ENCODE data around the gene APLNR. TPM values are rescaled to one million over a fixed set of nuclear protein-coding genes. Genes with fewer than 3 reads are reported as not detected.

Gene APLNR
- total RNA-seq, 8 experiments from 2014 or later = 0.09 to 3.1 (median 0.48) TPM

- in situ Hi-C loops (cut with MboI; ENCODE audit: low pct_unique_long_range_greater_than_20kb in 2 of 9, low sequenced_read_pairs in 9 of 9, unreplicated experiment in 9 of 9) = loop anchor here (10.0 to 25.0 kb wide), 8 partner anchors 112 to 1312 kb away; partner anchors contain the start of gene OR5I1 (in 1 of the 9)
- no peak overlapping the region for H3K27ac ChIP-seq
- peaks cover 0 to 5% of the 10 kb centered on the region in 2 donors for H3K4me1 ChIP-seq (replicated peaks in 1 of 2)
- H3K4me3 ChIP-seq = no peak overlapping the region
- peak; percentile 47 to 75 (median 71) for ATAC-seq (replicated peaks in 6 of 8)
- 0 to 86% (median 27%) methylated on average over 2 to 10 of the region's 10 CpGs; no CpG with 5 or more reads in 1 of the 10 experiments for WGBS, 10 experiments
These were observed 12.6 kb upstream of the APLNR start for GRCh38 chr11:57249384-57250319.

GRCh38 chr11:57248780-57249383 lies 11.8 kb upstream of the APLNR start:
- 0 to 46% (median 31%) methylated on average over 1 to 5 of the region's 9 CpGs; no CpG with 5 or more reads in 4 of the 10 experiments for WGBS, 10 experiments
- ATAC-seq (replicated peaks in 6 of 8) = peak; percentile 91 to 100 (median 98)
- in situ Hi-C loops (cut with MboI; ENCODE audit: low pct_unique_long_range_greater_than_20kb in 2 of 9, low sequenced_read_pairs in 9 of 9, unreplicated experiment in 9 of 9) = loop anchor here in 8 of 9 experiments (10.0 to 25.0 kb wide), 6 partner anchors 112 to 412 kb away; no protein-coding TSS in a partner anchor
- peaks cover 0 to 5% of the 10 kb centered on the region in 2 donors for H3K4me1 ChIP-seq (replicated peaks in 1 of 2)
- H3K4me3 ChIP-seq = no peak overlapping the region
- no peak overlapping the region for H3K27ac ChIP-seq

GRCh38 chr11:57244911-57245310 lies 7.9 kb upstream of the APLNR start:
- Histone ChIP-seq H3K27ac (no peak overlapping the region), H3K4me3 (no peak overlapping the region), H3K4me1 (replicated peaks in 1 of 2) (peaks cover 7 to 19% of the 10 kb centered on the region in 2 donors)
- in situ Hi-C loops (cut with MboI; ENCODE audit: low pct_unique_long_range_greater_than_20kb in 2 of 9, low sequenced_read_pairs in 9 of 9, unreplicated experiment in 9 of 9) = loop anchor here in 8 of 9 experiments (10.0 to 25.0 kb wide), 6 partner anchors 108 to 408 kb away; no protein-coding TSS in a partner anchor
- ATAC-seq (replicated peaks in 6 of 8) = peak in 3 of 8 experiments; percentile 13 to 34 (median 31)
- 80 to 100% (median 92%) methylated on average over 1 to 3 of the region's 3 CpGs; no CpG with 5 or more reads in 6 of the 10 experiments for WGBS, 10 experiments

- Histone ChIP-seq H3K4me1 (replicated peaks in 1 of 2) (peaks cover 19 to 28% of the 10 kb centered on the region in 2 donors), H3K4me3 (no peak overlapping the region), H3K27ac (no peak overlapping the region)
- peak in 1 of 8 experiments; percentile 13 for ATAC-seq (replicated peaks in 6 of 8)
- in situ Hi-C loops (cut with MboI; ENCODE audit: low pct_unique_long_range_greater_than_20kb in 2 of 9, low sequenced_read_pairs in 9 of 9, unreplicated experiment in 9 of 9) = loop anchor here in 8 of 9 experiments (10.0 to 25.0 kb wide), 6 partner anchors 104 to 404 kb away; no protein-coding TSS in a partner anchor
- WGBS, 10 experiments = 0 to 86% (median 73%) methylated on average over 1 of the region's 2 CpGs; no CpG with 5 or more reads in 6 of the 10 experiments
These were observed 4.4 kb upstream of the APLNR start for GRCh38 chr11:57241353-57241972.

GRCh38 chr11:57240757-57241156 lies 3.7 kb upstream of the APLNR start:
- 19 to 100% (median 60%) methylated on average over 1 to 4 of the region's 5 CpGs; no CpG with 5 or more reads in 3 of the 10 experiments for WGBS, 10 experiments
- in situ Hi-C loops (cut with MboI; ENCODE audit: low pct_unique_long_range_greater_than_20kb in 2 of 9, low sequenced_read_pairs in 9 of 9, unreplicated experiment in 9 of 9) = loop anchor here in 8 of 9 experiments (10.0 to 25.0 kb wide), 6 partner anchors 103 to 403 kb away; no protein-coding TSS in a partner anchor
- Histone ChIP-seq H3K4me3 (no peak overlapping the region), H3K27ac (peak overlapping the region in 1 of 2 donors; percentile 37), H3K4me1 (replicated peaks in 1 of 2) (peaks cover 19 to 29% of the 10 kb centered on the region in 2 donors)
- ATAC-seq (replicated peaks in 6 of 8) = peak in 3 of 8 experiments; percentile 11 to 40 (median 15)

- 50 to 100% (median 92%) methylated on average over 1 to 2 of the region's 2 CpGs; no CpG with 5 or more reads in 3 of the 10 experiments for WGBS, 10 experiments
- no peak overlapping the region for H3K4me3 ChIP-seq
- ATAC-seq (replicated peaks in 6 of 8) = peak in 2 of 8 experiments; percentile 20 to 74
- in situ Hi-C loops (cut with MboI; ENCODE audit: low pct_unique_long_range_greater_than_20kb in 2 of 9, low sequenced_read_pairs in 9 of 9, unreplicated experiment in 9 of 9) = loop anchor here in 8 of 9 experiments (10.0 to 25.0 kb wide), 6 partner anchors 103 to 403 kb away; no protein-coding TSS in a partner anchor
- H3K4me1 ChIP-seq (replicated peaks in 1 of 2) = peaks cover 25 to 35% of the 10 kb centered on the region in 2 donors
- no peak overlapping the region for H3K27ac ChIP-seq
These were observed 3.0 kb upstream of the APLNR start for GRCh38 chr11:57240007-57240406.

GRCh38 chr11:57239348-57239747 lies 2.3 kb upstream of the APLNR start:
- ATAC-seq (replicated peaks in 6 of 8) = no peak
- in situ Hi-C loops (cut with MboI; ENCODE audit: low pct_unique_long_range_greater_than_20kb in 2 of 9, low sequenced_read_pairs in 9 of 9, unreplicated experiment in 9 of 9) = loop anchor here in 3 of 9 experiments (25.0 kb wide), 3 partner anchors 102 to 402 kb away; no protein-coding TSS in a partner anchor
- Histone ChIP-seq H3K4me1 (replicated peaks in 1 of 2) (peaks cover 26 to 35% of the 10 kb centered on the region in 2 donors), H3K27ac (no peak overlapping the region), H3K4me3 (no peak overlapping the region)
- WGBS, 10 experiments = 40 to 100% (median 87%) methylated on average over 1 of the region's 1 CpG; no CpG with 5 or more reads in 1 of the 10 experiments

GRCh38 chr11:57235761-57236703 lies 1.0 kb downstream of the APLNR start:
- ATAC-seq (replicated peaks in 6 of 8) = no peak
- Histone ChIP-seq H3K4me3 (no peak overlapping the region), H3K4me1 (replicated peaks in 1 of 2) (peaks cover 31% of the 10 kb centered on the region in 2 donors), H3K27ac (no peak overlapping the region)
- in situ Hi-C loops (cut with MboI; ENCODE audit: low pct_unique_long_range_greater_than_20kb in 2 of 9, low sequenced_read_pairs in 9 of 9, unreplicated experiment in 9 of 9) = loop anchor here in 3 of 9 experiments (25.0 kb wide), 3 partner anchors 99 to 399 kb away; no protein-coding TSS in a partner anchor
- 58 to 100% (median 88%) methylated on average over 2 to 10 of the region's 39 CpGs; no CpG with 5 or more reads in 3 of the 10 experiments for WGBS, 10 experiments

GRCh38 chr11:57233702-57234101 lies 3.3 kb downstream of the APLNR start:
- H3K27ac ChIP-seq = no peak overlapping the region
- in situ Hi-C loops (cut with MboI; ENCODE audit: low pct_unique_long_range_greater_than_20kb in 2 of 9, low sequenced_read_pairs in 9 of 9, unreplicated experiment in 9 of 9) = loop anchor here in 3 of 9 experiments (25.0 kb wide), 3 partner anchors 96 to 396 kb away; no protein-coding TSS in a partner anchor
- no peak for ATAC-seq (replicated peaks in 6 of 8)
- no peak overlapping the region for H3K4me3 ChIP-seq
- peaks cover 26 to 29% of the 10 kb centered on the region in 2 donors for H3K4me1 ChIP-seq (replicated peaks in 1 of 2)
- WGBS, 10 experiments = 50 to 100% (median 95%) methylated on average over 1 to 2 of the region's 5 CpGs; no CpG with 5 or more reads in 6 of the 10 experiments

GRCh38 chr11:57231539-57232253 lies 5.4 kb downstream of the APLNR start:
- in situ Hi-C loops (cut with MboI; ENCODE audit: low pct_unique_long_range_greater_than_20kb in 2 of 9, low sequenced_read_pairs in 9 of 9, unreplicated experiment in 9 of 9) = loop anchor here in 3 of 9 experiments (25.0 kb wide), 3 partner anchors 94 to 394 kb away; no protein-coding TSS in a partner anchor

More at GRCh38 chr11:57231539-57232253, 5.4 kb downstream of the APLNR start:
- ATAC-seq (replicated peaks in 6 of 8) = no peak
- WGBS, 10 experiments = 4 to 86% (median 71%) methylated on average over 2 to 3 of the region's 3 CpGs; no CpG with 5 or more reads in 1 of the 10 experiments
- H3K27ac ChIP-seq = no peak overlapping the region
- H3K4me1 ChIP-seq (replicated peaks in 1 of 2) = peaks cover 15 to 18% of the 10 kb centered on the region in 2 donors
- H3K4me3 ChIP-seq = no peak overlapping the region
